Activated naive CD8-positive, alpha-beta T cell (primary cell): Measurements from ENCODE around the gene CCNK.

Source experiments
- H3K27ac Mint-ChIP-seq: one replicate; pipeline ENCODE4 v1.8.0; 2021; ENCODE audit warnings: mixed read lengths
- H3K27me3 Mint-ChIP-seq: one replicate; pipeline ENCODE4 v1.8.0; 2021; ENCODE audit warnings: mixed read lengths
- H3K36me3 Mint-ChIP-seq: one replicate; pipeline ENCODE4 v1.8.0; 2021; ENCODE audit warnings: mixed read lengths
- H3K4me1 Mint-ChIP-seq: one replicate; pipeline ENCODE4 v1.8.0; 2021; ENCODE audit warnings: low read depth, mixed read lengths
- H3K4me3 Mint-ChIP-seq: one replicate; pipeline ENCODE4 v1.8.0; 2021; ENCODE audit warnings: mild to moderate bottlenecking, mixed read lengths
- H3K9me3 Mint-ChIP-seq: one replicate; pipeline ENCODE4 v1.8.0; 2021; ENCODE audit warnings: low read depth, mixed read lengths

CCNK gene

GRCh38 chr14:99552572-99553216, 71.5 kb downstream of the CCNK start:
- Mint-ChIP-seq H3K27me3 (no peaks in the 10 kb centered on the region), H3K27ac (no peak overlapping the region), H3K36me3 (no peaks in the 10 kb centered on the region), H3K9me3 (no peaks in the 10 kb centered on the region), H3K4me1 (peaks cover 5% of the 10 kb centered on the region), H3K4me3 (no peak overlapping the region)

- Mint-ChIP-seq H3K9me3 (no peaks in the 10 kb centered on the region), H3K36me3 (no peaks in the 10 kb centered on the region), H3K4me3 (no peak overlapping the region), H3K27ac (no peak overlapping the region), H3K27me3 (no peaks in the 10 kb centered on the region), H3K4me1 (peaks cover 4% of the 10 kb centered on the region)
Observed at GRCh38 chr14:99554184-99554583, 73.0 kb downstream of the CCNK start.

GRCh38 chr14:99554757-99555531, 73.7 kb downstream of the CCNK start:
- H3K4me1 Mint-ChIP-seq, result peaks cover 4% of the 10 kb centered on the region
- no peaks in the 10 kb centered on the region for H3K9me3 Mint-ChIP-seq
- no peak overlapping the region for H3K4me3 Mint-ChIP-seq
- H3K27ac Mint-ChIP-seq, result no peak overlapping the region
- H3K27me3 Mint-ChIP-seq, result no peaks in the 10 kb centered on the region
- H3K36me3 Mint-ChIP-seq, result no peaks in the 10 kb centered on the region

GRCh38 chr14:99556134-99556791, 75.1 kb downstream of the CCNK start:
- Mint-ChIP-seq H3K27ac (no peak overlapping the region), H3K4me1 (peaks cover under 1% of the 10 kb centered on the region), H3K9me3 (no peaks in the 10 kb centered on the region), H3K36me3 (no peaks in the 10 kb centered on the region), H3K27me3 (no peaks in the 10 kb centered on the region), H3K4me3 (no peak overlapping the region)

- peaks cover 2% of the 10 kb centered on the region for H3K4me1 Mint-ChIP-seq
- H3K36me3 Mint-ChIP-seq, result no peaks in the 10 kb centered on the region
- H3K27ac Mint-ChIP-seq, result no peak overlapping the region
- H3K4me3 Mint-ChIP-seq, result no peak overlapping the region
- no peaks in the 10 kb centered on the region for H3K27me3 Mint-ChIP-seq
- H3K9me3 Mint-ChIP-seq, result no peaks in the 10 kb centered on the region
Observed at GRCh38 chr14:99559286-99559990, 78.2 kb downstream of the CCNK start.

- Mint-ChIP-seq H3K27me3 (no peaks in the 10 kb centered on the region), H3K9me3 (no peaks in the 10 kb centered on the region), H3K27ac (no peak overlapping the region), H3K4me3 (no peak overlapping the region), H3K4me1 (peaks cover 2% of the 10 kb centered on the region), H3K36me3 (no peaks in the 10 kb centered on the region)
Observed at GRCh38 chr14:99560403-99560802, 79.2 kb downstream of the CCNK start.

- H3K9me3 Mint-ChIP-seq, result no peaks in the 10 kb centered on the region
- peaks cover 2% of the 10 kb centered on the region for H3K4me1 Mint-ChIP-seq
- no peak overlapping the region for H3K4me3 Mint-ChIP-seq
- no peak overlapping the region for H3K27ac Mint-ChIP-seq
- no peaks in the 10 kb centered on the region for H3K36me3 Mint-ChIP-seq
- no peaks in the 10 kb centered on the region for H3K27me3 Mint-ChIP-seq
Observed at GRCh38 chr14:99560922-99561683, 79.9 kb downstream of the CCNK start.

- H3K36me3 Mint-ChIP-seq, result no peaks in the 10 kb centered on the region
- H3K27ac Mint-ChIP-seq, result no peak overlapping the region
- no peak overlapping the region for H3K4me3 Mint-ChIP-seq
- H3K27me3 Mint-ChIP-seq, result no peaks in the 10 kb centered on the region
- no peaks in the 10 kb centered on the region for H3K9me3 Mint-ChIP-seq
- H3K4me1 Mint-ChIP-seq, result peaks cover 2% of the 10 kb centered on the region
Observed at GRCh38 chr14:99561864-99562263, 80.7 kb downstream of the CCNK start.
